Stimulated activated CD4-positive, alpha-beta T cell treated with anti-CD3 and anti-CD28 coated beads, TNF-alpha, amount 100 ng/mL, for 24 hours (primary cell): ENCODE measurements around the gene MYH11.
"Not testable (repeated sequence)": the region's sequence is repeated elsewhere in the genome, so short reads cannot be mapped to it uniquely, and the experiment has no call there.

Source experiments
- DNase-seq, 3 experiments: peaks; one replicate each; pipeline ENCODE4 v3.0.0-alpha.2; 2020; ENCODE audit warnings: low read depth in 3 of 3

MYH11 gene

GRCh38 chr16:15839204-15839603 lies 17.6 kb downstream of the MYH11 start:
- not testable (repeated sequence) for DNase-seq

GRCh38 chr16:15837761-15838160 lies 19.1 kb downstream of the MYH11 start:
- no peak for DNase-seq

- no peak for DNase-seq
Measured at GRCh38 chr16:15836965-15837611, 19.7 kb downstream of the MYH11 start.

GRCh38 chr16:15836074-15836473 lies 20.8 kb downstream of the MYH11 start:
- no peak for DNase-seq

GRCh38 chr16:15835136-15835878 lies 21.5 kb downstream of the MYH11 start:
- no peak for DNase-seq

GRCh38 chr16:15834502-15834901 lies 22.3 kb downstream of the MYH11 start:
- no peak for DNase-seq

- DNase-seq: no peak
Measured at GRCh38 chr16:15833541-15833940, 23.3 kb downstream of the MYH11 start.

- no peak for DNase-seq
Measured at GRCh38 chr16:15832241-15832640, 24.6 kb downstream of the MYH11 start.

GRCh38 chr16:15830832-15831451 lies 25.9 kb downstream of the MYH11 start:
- no peak for DNase-seq

- no peak for DNase-seq
Measured at GRCh38 chr16:15829460-15829859, 27.4 kb downstream of the MYH11 start.

GRCh38 chr16:15827709-15828343 lies 29.0 kb downstream of the MYH11 start:
- DNase-seq: no peak

GRCh38 chr16:15827299-15827698 lies 29.5 kb downstream of the MYH11 start:
- no peak for DNase-seq

GRCh38 chr16:15825750-15826305 lies 31.0 kb downstream of the MYH11 start:
- DNase-seq: no peak

- no peak for DNase-seq
Measured at GRCh38 chr16:15822957-15823356, 33.9 kb downstream of the MYH11 start.

GRCh38 chr16:15820837-15821236 lies 36.0 kb downstream of the MYH11 start:
- DNase-seq: no peak

GRCh38 chr16:15819046-15819445 lies 37.8 kb downstream of the MYH11 start:
- no peak for DNase-seq

- DNase-seq: no peak
Measured at GRCh38 chr16:15817446-15817845, 39.4 kb downstream of the MYH11 start.

GRCh38 chr16:15816228-15816627 lies 40.6 kb downstream of the MYH11 start:
- no peak for DNase-seq

- DNase-seq: not testable (repeated sequence)
Measured at GRCh38 chr16:15812401-15812750, 44.5 kb downstream of the MYH11 start.

- no peak for DNase-seq
Measured at GRCh38 chr16:15811481-15812400, 45.1 kb downstream of the MYH11 start.

GRCh38 chr16:15810949-15811348 lies 45.9 kb downstream of the MYH11 start:
- DNase-seq: no peak
